K562 (cell line): ENCODE measurements around the gene LGALS7. TPM values are rescaled to one million over a fixed set of nuclear protein-coding genes. Genes with fewer than 3 reads are reported as not detected.

Experiments used
- ATAC-seq: fragments of 200-7000 bp; cut with Tn5 transposase; 3 replicates; pipeline ENCODE4 v1.9.1; 2020; ENCODE audit warnings: moderate library complexity
- BruUV-seq: library from RNA; stranded (reverse); fragments of 400-500 nt; replicated peaks from 2 replicates; lab custom pipeline; 2021; lab: Mats Ljungman, UMichigan
- CTCF ChIA-PET: fragments of 300-600 bp; formaldehyde crosslinking; extraction: SDS; loops from one replicate; lab custom pipeline; 2021; ENCODE audit warnings: low intra/inter-chr PET ratio; lab: Yijun Ruan, JAX
- POLR2A ChIA-PET: fragments of 300-600, 350-650 bp; sonication (Branson Sonifier 250); formaldehyde crosslinking; extraction: SDS; loops from one replicate; lab custom pipeline; 2021; ENCODE audit warnings: antibody characterized with exemption, inconsistent platforms; lab: Yijun Ruan, JAX
- DNase-seq, 4 experiments: peaks; one replicate each; pipeline versions ENCODE4 v3.0.0 to v3.0.0-alpha.2; 2011 to 2018; ENCODE audit warnings: low spot score in 3 of 4, mixed read lengths in 3 of 4; ENCODE audit errors: extremely low read depth in 1 of 4
- FAIRE-seq: peaks from 2 replicates; lab custom pipeline; 2011; peaks lifted over from hg19 to GRCh38; lab: Jason Lieb, UNC
- H2AFZ ChIP-seq: 2 replicates; pipeline ENCODE4 v1.6.0; 2011; ENCODE audit warnings: low read depth, low read length, control low read depth, inconsistent platforms
- H3K27ac ChIP-seq: fragments of 200-600 bp; 3 replicates; pipeline ENCODE4 v1.8.0; 2011; ENCODE audit warnings: low read depth, mild to moderate bottlenecking, control low read depth, inconsistent platforms, low read length, moderate library complexity, mixed read lengths; ENCODE audit errors: extremely low read depth
- H3K27me3 ChIP-seq, 2 experiments: fragments of 300-600 bp in 1 of 2; 2 replicates in 1 of 2; 3 replicates in 1 of 2; pipeline versions ENCODE4 v1.6.0 to v1.8.0; 2011; ENCODE audit warnings: inconsistent platforms in 2 of 2, low read length in 2 of 2, mild to moderate bottlenecking in 1 of 2, mixed read lengths in 1 of 2, moderate library complexity in 1 of 2; ENCODE audit not compliant: control insufficient read depth in 2 of 2, insufficient read depth in 2 of 2
- H3K36me3 ChIP-seq: fragments of 300-600 bp; 3 replicates; pipeline ENCODE4 v1.8.0; 2011; ENCODE audit warnings: mild to moderate bottlenecking, low read length, inconsistent platforms; ENCODE audit not compliant: control insufficient read depth, insufficient read depth
- H3K4me1 ChIP-seq, 2 experiments: fragments of 200-600 bp in 1 of 2; replicated peaks in 1 of 2; 2 replicates in 1 of 2; 3 replicates in 1 of 2; pipeline versions ENCODE4 v1.5.1 to v1.8.0; 2011; ENCODE audit warnings: inconsistent platforms in 2 of 2, low read length in 2 of 2, mild to moderate bottlenecking in 1 of 2, mixed read lengths in 1 of 2, moderate library complexity in 1 of 2; ENCODE audit not compliant: control insufficient read depth in 2 of 2, insufficient read depth in 2 of 2
- H3K4me2 ChIP-seq: 2 replicates; pipeline ENCODE4 v1.6.1; 2011; ENCODE audit warnings: low read length, control low read depth, inconsistent platforms, mixed read lengths; ENCODE audit not compliant: insufficient read depth
- H3K4me3 ChIP-seq: fragments of 200-600 bp; sonication (generic), shearing (Covaris generic); 2 replicates; pipeline ENCODE4 v1.5.1; 2016; ENCODE audit warnings: control low read depth, inconsistent platforms
- H3K79me2 ChIP-seq: fragments of 200-600 bp; 3 replicates; pipeline ENCODE4 v1.8.0; 2011; ENCODE audit warnings: low read length, inconsistent platforms; ENCODE audit not compliant: control insufficient read depth, insufficient read depth
- H3K9ac ChIP-seq, 2 experiments: 2 replicates each; pipeline versions ENCODE4 v1.6.0 to v1.6.1; 2011; ENCODE audit warnings: low read depth in 2 of 2, low read length in 2 of 2, control low read depth in 1 of 2, inconsistent platforms in 1 of 2, mild to moderate bottlenecking in 1 of 2, mixed read lengths in 1 of 2; ENCODE audit not compliant: insufficient read depth in 1 of 2
- H3K9me1 ChIP-seq: one replicate; pipeline ENCODE4 v1.6.0; 2011; ENCODE audit warnings: inconsistent platforms, mild to moderate bottlenecking, low read length, moderate library complexity; ENCODE audit not compliant: control insufficient read depth, insufficient read depth
- H3K9me3 ChIP-seq: replicated peaks from 2 replicates; pipeline ENCODE4 v1.5.1; 2011; ENCODE audit warnings: low read depth, low read length, inconsistent platforms; ENCODE audit not compliant: control insufficient read depth, insufficient read depth
- H4K20me1 ChIP-seq: replicated peaks from 2 replicates; pipeline ENCODE4 v1.6.1; 2011; ENCODE audit warnings: low read length, inconsistent platforms, mixed read lengths; ENCODE audit not compliant: control insufficient read depth, insufficient read depth
- BCOR ChIP-seq: fragments of 450-650 bp; IDR thresholded peaks from 2 replicates; pipeline ENCODE4 v1.6.1; 2016
- U2AF1 ChIP-seq: fragments of 200-400 bp; formaldehyde crosslinking; optimal IDR thresholded peaks from 2 replicates; pipeline ENCODE3; 2017; ENCODE audit warnings: mild to moderate bottlenecking, low read depth, low read length, moderate library complexity
- ZFP36 ChIP-seq: fragments of 150-350 bp; IDR thresholded peaks from 2 replicates; pipeline ENCODE4 v1.6.1; 2018; ENCODE audit warnings: low read length, low read depth; ENCODE audit not compliant: partially characterized antibody
- WGBS: fragments of 100-300 bp; shearing (Covaris generic); methylation state at CpG from one replicate; pipeline ENCODE4 v1.1.6; 2016; ENCODE audit warnings: low coverage, mixed read lengths; ENCODE audit not compliant: insufficient coverage; ENCODE audit errors: missing lambda C conversion rate; 5-methylcytosine and 5-hydroxymethylcytosine counted together
- in situ Hi-C: fragments of 300-500 bp; cut with MboI; formaldehyde crosslinking; loops from 4 replicates; pipeline ENCODE4 v1.15.0; 2018; ENCODE audit warnings: inconsistent platforms, mixed read lengths
- intact Hi-C: fragments of 100-400 bp; cut with micrococcal nuclease; formaldehyde crosslinking; loops from 2 replicates; pipeline ENCODE4 v1.14.2; 2022
- polyA plus RNA-seq, 8 experiments: library from polyadenylated mRNA; depleted of rRNA in 4 of 8; stranded (reverse) in 5 of 8; unstranded in 3 of 8; fragments of >200 nt; fragmentation: Nextera tagmentation in 2 of 8; fragmentation: Illumina TruSeq in 1 of 8; extraction: Ambion mirVana in 2 of 8; extraction: Trizol in 1 of 8; gene quantifications; 2 replicates each; pipeline versions ENCODE4 v1.2.1 to v1.2.3, GENCODE V29; 2011 to 2014; ENCODE audit warnings: inconsistent platforms in 1 of 8, missing spikeins in 1 of 8
- total RNA-seq, 7 experiments: library from RNA; depleted of rRNA in 6 of 7; stranded (reverse); fragments of >200 nt in 6 of 7; fragmentation: Illumina TruSeq in 2 of 7; extraction: Trizol in 2 of 7; gene quantifications; 2 replicates each; pipeline versions ENCODE4 v1.2.1 to v1.2.3, GENCODE V29; 2011 to 2021; ENCODE audit warnings: low replicate concordance in 1 of 7
- TF ChIP-seq, protein P1 (sequence below): sonication (generic); formaldehyde crosslinking; IDR thresholded peaks from 2 replicates; pipeline ENCODE4 v1.8.0; 2023; ENCODE audit warnings: mild to moderate bottlenecking, missing genetic modification reagents

Gene LGALS7
- total and polyA plus RNA-seq, 9 of the 15 experiments (the other 6 are each of a cell fraction or from before 2014, with no cell fraction given), result not detected

- TF ChIP-seq, protein P1, sequence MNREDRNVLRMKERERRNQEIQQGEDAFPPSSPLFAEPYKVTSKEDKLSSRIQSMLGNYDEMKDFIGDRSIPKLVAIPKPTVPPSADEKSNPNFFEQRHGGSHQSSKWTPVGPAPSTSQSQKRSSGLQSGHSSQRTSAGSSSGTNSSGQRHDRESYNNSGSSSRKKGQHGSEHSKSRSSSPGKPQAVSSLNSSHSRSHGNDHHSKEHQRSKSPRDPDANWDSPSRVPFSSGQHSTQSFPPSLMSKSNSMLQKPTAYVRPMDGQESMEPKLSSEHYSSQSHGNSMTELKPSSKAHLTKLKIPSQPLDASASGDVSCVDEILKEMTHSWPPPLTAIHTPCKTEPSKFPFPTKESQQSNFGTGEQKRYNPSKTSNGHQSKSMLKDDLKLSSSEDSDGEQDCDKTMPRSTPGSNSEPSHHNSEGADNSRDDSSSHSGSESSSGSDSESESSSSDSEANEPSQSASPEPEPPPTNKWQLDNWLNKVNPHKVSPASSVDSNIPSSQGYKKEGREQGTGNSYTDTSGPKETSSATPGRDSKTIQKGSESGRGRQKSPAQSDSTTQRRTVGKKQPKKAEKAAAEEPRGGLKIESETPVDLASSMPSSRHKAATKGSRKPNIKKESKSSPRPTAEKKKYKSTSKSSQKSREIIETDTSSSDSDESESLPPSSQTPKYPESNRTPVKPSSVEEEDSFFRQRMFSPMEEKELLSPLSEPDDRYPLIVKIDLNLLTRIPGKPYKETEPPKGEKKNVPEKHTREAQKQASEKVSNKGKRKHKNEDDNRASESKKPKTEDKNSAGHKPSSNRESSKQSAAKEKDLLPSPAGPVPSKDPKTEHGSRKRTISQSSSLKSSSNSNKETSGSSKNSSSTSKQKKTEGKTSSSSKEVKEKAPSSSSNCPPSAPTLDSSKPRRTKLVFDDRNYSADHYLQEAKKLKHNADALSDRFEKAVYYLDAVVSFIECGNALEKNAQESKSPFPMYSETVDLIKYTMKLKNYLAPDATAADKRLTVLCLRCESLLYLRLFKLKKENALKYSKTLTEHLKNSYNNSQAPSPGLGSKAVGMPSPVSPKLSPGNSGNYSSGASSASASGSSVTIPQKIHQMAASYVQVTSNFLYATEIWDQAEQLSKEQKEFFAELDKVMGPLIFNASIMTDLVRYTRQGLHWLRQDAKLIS, result no peak
- TF ChIP-seq BCOR, result peak; percentile 33; the same call in 1 of the 2 replicates
These were observed 36.4 kb upstream of the LGALS7 start (continued) for GRCh38 chr19:38809592-38810252.

GRCh38 chr19:38808741-38809140 lies 35.4 kb upstream of the LGALS7 start:
- no TSS peak for BruUV-seq

More at GRCh38 chr19:38808741-38809140, 35.4 kb upstream of the LGALS7 start:
- H3K9me1 ChIP-seq, result no peaks in the 10 kb centered on the region
- H3K4me1 ChIP-seq, result peaks cover 0 to 29% of the 10 kb centered on the region in 2 experiments; a peak in 4 of 5 replicates
- DNase-seq, result no peak
- no peaks in the 10 kb centered on the region for H3K79me2 ChIP-seq
- no peaks in the 10 kb centered on the region; a peak in 1 of 5 replicates for H3K27me3 ChIP-seq
- no peak overlapping the region for H2AFZ ChIP-seq
- H4K20me1 ChIP-seq, result no peaks in the 10 kb centered on the region
- TF ChIP-seq ZFP36 (peak; percentile 5), U2AF1 (no peak)
- intact Hi-C loops, result no loop called here
- no peaks in the 10 kb centered on the region for H3K36me3 ChIP-seq
- WGBS, result 91% methylated on average over 5 of the region's 17 CpGs
- ATAC-seq, result no peak
- no peak overlapping the region for H3K4me2 ChIP-seq
- no peak overlapping the region for H3K4me3 ChIP-seq
- in situ Hi-C loops, result no loop called here
- no peaks in the 10 kb centered on the region for H3K9me3 ChIP-seq
- peak overlapping the region in 1 of 2 experiments; percentile 66; a peak in 1 of 4 replicates for H3K9ac ChIP-seq
- ChIA-PET POLR2A (no interaction called here), CTCF (no interaction called here)
- H3K27ac ChIP-seq, result no peak overlapping the region
- FAIRE-seq, result no peak
